Measurements from ENCODE around the gene CNPY1.

CNPY1 gene

DNA sequence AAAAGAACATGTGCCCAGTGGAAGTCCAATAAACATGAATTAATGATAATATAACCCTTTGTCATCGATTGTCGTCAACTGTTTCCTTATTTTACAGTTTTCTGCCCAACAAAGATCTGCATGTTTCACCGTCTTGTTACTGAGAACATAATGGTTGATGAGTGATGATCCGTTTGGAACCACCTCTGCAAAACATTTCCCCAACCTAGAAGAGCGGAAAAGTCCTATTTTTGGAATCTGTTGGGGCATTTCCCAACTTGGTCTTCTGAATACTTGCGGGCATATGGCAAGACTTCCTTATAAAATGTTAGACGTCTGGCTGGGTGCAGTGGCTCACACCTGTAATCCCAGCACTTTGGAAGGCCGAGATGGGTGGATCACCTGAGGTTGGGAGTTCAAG, 32.1 kb downstream of the CNPY1 start:
- in situ Hi-C loops (cut with MboI; ENCODE audit: low sequenced_read_pairs) = no loop called here

- in situ Hi-C loops (cut with MboI; ENCODE audit: low sequenced_read_pairs) = no loop called here
Measured at GRCh38 chr7:155513543-155514285, 32.6 kb downstream of the CNPY1 start.

DNA sequence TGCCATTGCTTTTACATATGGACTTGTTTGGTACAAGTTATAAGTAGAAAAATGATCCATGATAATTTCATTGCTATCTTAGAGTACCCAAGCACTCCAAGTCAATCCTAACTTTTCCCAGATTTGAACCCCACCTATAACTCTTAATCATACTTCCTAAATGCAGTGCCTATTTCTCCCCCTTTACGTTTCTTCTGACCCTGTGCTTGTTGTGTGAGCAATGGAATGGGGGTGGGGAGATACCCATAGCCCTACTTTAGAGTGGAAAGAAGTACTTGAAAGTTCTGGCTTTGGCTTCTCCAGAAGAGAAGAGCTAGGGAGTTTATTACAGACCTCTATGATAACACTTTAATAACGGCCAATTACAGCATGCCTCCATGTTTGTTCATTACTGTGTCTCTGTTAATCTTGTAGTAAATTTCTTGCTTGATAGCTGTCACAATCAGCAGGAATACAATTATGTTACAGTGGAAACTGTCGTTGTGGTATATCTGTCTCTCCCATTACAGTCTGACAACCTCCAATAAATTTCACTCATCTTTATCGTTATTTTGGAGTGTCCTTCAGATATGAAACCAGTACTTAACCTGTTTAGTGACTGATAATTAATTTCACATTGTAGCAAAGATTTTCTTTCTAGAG, 34.0 kb downstream of the CNPY1 start:
- in situ Hi-C loops (cut with MboI; ENCODE audit: low sequenced_read_pairs) = no loop called here

GRCh38 chr7:155511702-155511996, 34.7 kb downstream of the CNPY1 start:
- in situ Hi-C loops (cut with MboI; ENCODE audit: low sequenced_read_pairs) = no loop called here

DNA sequence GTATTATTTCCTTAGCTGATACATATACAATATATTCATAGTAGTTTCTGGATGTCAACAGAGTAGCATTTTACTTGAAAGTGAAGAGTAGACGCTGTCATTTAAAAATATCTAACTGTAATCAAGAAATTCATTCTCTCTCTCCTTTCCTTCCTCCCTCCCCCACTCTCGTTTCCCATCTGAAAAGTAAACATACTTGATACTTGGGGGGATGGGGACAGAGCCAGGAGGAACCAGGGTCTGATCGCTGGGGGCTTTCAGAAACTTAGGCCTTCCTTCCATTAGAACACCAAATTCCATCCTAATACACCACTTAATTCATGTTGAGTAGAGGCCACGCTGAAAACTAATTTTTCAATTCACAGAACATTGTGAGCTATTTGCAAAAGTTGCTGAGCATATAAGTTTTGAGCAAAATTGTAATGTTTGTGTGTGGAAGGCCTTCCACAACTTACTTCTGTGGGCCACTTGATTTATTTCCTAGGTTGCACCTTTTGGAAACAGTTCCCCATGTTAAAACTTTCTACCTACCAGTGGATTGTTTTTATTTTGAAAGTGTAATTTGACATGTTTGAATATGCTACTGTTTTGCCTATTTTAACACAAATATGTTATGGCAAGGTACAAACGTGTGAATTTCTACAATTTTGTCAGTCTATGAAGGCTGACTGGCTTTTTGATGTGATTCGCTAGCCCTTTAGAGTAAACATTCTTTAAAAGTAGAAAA, 35.2 kb downstream of the CNPY1 start:
- in situ Hi-C loops (cut with MboI; ENCODE audit: low sequenced_read_pairs) = no loop called here

DNA sequence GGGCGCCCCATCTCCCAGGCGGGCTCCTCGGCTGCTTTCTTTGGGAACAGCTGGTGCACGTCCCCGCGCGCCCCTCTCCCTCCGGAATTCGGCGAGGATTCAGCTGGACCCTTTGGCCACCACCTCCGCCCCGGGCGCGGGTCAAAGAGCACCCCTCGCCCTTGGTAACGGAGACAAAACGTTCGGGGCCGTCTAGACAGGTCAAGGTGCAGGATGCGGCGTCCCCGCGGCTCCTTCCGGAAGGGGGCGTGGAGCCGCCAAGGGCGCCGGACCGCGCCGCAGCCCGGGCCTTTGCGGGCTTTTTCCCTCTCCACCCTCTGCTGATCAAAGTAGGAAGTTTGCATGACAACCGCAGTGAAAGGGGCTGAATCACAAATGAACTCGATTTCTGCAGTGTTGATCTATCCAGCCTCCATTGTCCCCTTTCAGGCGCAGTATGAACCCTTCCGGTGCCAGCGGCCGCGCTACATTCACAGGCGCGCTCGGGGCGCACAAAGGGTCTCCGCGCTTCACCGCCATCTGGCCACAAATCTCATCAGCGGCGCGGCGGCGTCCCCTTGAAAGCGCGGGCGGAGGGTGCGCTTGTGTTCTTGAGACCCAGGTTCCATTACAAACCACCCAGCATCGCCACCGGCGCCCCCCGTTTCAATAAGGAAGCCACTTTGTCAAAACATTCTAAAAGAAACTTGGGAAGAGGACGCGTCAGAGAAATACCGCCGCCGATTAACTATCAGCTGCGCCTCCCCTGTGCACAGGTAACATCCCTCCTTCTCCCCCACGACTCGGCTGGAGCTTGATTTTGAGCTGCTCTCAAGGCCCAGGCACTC, 36.4 kb downstream of the CNPY1 start:
- in situ Hi-C loops (cut with MboI; ENCODE audit: low sequenced_read_pairs) = no loop called here

DNA sequence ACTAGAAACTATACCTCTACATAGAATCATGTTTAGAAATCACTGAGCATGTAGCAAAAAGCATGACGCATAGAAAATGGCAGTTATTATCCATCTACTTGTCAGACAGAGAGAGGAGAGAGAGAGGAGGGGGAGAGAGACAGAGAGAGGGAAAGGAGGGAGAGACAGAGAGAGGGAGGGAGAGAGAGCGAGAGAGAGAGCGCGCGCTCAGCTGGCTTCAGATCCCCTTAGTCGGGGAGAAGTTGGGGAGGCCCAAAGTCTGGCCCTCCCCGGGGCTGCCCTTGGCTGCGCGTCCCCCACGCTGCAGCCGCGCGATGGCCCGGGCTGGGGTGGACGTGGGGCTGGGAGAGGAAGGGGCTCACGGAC, 37.0 kb downstream of the CNPY1 start:
- in situ Hi-C loops (cut with MboI; ENCODE audit: low sequenced_read_pairs) = no loop called here

- in situ Hi-C loops (cut with MboI; ENCODE audit: low sequenced_read_pairs) = no loop called here
Measured at GRCh38 chr7:155508376-155509358, 37.7 kb downstream of the CNPY1 start.

DNA sequence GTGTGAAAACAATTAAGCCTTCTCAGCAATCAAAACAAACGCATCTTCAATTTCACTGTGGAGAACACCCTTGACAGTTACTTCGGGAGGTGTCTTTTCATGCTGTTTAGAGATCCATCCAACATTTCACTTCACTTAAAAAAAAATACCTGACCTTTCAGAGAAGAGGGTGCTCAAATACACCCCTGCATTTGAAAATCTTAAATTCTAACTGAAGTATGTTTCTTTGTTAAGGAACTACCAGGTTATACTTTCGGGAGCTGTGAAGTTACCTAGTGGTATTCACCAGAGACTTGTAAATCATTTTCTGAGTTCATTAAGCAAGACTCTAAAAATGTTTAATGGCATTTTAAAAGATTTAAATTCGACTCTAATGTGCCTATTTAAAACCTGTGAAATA, 38.8 kb downstream of the CNPY1 start:
- in situ Hi-C loops (cut with MboI; ENCODE audit: low sequenced_read_pairs) = no loop called here

DNA sequence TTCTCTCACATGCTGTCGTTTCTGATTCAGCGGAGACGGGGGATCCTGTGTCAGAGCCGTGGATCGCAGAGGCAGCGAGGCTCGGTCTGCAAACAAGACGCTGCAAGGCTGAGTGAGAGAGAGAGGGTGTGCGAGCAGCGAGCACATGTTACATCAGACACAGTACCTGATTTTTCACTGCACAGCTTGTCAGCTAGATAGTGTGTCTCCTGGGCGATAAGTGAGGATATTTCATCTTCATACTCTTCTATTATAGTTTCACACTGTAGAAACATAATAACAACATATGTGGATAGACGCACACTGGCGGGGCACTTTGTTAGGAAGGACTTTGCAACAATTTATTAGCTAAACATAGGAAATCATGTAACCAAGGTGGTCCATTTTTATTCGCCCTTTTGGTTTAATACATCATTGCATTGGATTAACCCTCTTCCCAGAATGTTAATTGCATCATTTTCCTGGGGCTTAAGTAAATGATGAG, 39.5 kb downstream of the CNPY1 start:
- in situ Hi-C loops (cut with MboI; ENCODE audit: low sequenced_read_pairs) = no loop called here

DNA sequence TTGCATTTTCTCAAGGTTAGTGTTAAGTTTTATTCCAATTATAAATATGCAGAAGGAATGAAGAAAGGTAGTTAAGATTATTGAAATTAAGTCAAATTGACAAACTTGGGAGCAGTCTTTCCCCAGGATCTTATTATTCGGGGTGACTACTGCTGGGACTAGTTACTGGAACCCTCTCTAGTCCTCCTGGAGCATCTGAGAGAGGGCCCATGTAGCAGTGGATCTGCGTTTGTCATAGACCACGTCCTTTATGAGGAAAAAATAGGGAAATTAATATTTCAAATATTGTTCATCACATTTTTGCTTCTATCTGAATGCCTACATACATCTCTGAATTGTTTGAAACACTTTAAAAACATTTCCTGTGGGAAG, 41.0 kb downstream of the CNPY1 start:
- in situ Hi-C loops (cut with MboI; ENCODE audit: low sequenced_read_pairs) = no loop called here

GRCh38 chr7:155497149-155497901, 49.0 kb downstream of the CNPY1 start:
- in situ Hi-C loops (cut with MboI; ENCODE audit: low sequenced_read_pairs) = no loop called here

DNA sequence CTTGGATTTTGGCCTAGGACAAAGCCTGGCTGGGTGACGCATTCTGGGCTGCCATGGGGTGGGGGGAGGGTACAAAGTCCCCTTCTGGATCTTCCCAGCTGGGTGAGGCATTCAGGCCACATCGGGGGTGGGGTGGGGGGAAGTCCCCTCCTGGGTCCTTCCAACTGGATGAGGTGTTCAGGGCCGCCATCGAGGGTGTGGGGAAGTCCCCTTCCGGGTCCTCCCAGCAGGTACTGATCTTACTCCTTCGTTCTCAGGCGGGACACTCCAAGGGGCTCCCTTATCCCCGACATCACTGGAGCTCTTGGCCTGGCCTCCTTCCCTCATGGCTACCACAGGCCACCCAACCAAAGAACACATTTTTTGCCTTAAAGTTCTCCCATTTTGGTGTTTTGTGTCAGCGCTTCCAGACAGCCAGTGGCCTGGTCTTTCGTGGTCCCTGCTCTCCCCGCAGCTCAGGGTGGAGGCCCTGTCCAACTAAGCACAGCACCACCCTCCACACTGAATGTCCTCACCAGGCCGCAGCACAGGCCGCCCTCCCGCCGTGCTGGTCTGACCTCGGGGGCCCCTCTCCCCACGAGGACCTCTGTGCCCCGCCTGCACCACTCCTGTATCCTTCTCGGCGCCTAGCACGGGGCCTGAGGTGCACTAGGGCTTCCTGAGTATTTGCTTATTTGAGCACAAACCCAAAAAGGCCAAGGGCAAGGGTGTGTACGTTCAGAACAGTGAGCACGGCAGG, 49.9 kb downstream of the CNPY1 start:
- in situ Hi-C loops (cut with MboI; ENCODE audit: low sequenced_read_pairs) = no loop called here

- in situ Hi-C loops (cut with MboI; ENCODE audit: low sequenced_read_pairs) = no loop called here
Measured at GRCh38 chr7:155495440-155496248, 50.7 kb downstream of the CNPY1 start.

DNA sequence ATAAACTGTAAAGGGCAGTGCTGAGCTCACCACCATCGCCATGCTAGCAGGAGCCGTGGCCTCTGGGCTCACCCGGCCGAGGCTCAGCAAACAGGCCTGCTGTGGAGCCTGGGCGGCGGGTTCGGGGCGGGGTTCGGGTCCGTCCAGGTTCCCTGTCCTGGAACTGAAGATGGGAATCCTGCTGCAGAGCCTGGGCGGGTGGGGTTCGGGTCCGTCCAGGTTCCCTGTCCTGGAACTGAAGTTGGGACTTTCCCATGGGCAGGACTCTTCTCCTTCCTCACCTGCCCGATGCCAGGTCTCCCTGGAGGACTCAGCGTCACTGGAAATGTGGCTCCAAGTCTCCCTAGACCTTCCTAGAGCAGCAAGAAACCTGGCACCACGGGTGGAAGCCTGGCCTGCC, 51.8 kb downstream of the CNPY1 start:
- in situ Hi-C loops (cut with MboI; ENCODE audit: low sequenced_read_pairs) = no loop called here

GRCh38 chr7:155493744-155494538, 52.4 kb downstream of the CNPY1 start:
- in situ Hi-C loops (cut with MboI; ENCODE audit: low sequenced_read_pairs) = no loop called here

DNA sequence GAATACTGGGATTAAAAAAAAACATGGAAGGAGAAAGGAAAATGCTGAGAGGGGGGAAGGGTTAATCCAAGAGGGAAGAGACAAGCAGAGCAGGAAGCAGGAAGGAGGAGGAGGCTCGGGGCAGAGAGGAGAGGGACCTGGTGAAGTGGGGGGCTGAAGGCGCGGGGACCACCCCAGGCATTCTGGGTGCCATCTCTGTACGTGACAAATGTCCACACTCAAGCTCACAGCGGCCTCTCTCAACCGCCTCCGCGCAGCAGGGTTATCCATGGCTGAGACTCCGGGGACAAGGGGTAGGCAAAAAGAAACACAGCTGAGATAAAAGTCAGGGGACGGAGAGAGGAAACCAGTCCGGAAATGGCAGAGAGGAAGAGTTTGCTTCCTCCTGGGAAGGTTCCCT, 54.5 kb downstream of the CNPY1 start:
- in situ Hi-C loops (cut with MboI; ENCODE audit: low sequenced_read_pairs) = no loop called here

Data from HL-60/S4 (cell line).